ENCODE measurements around the gene MALSU1. TPM values are rescaled to one million over a fixed set of nuclear protein-coding genes. Genes with fewer than 3 reads are reported as not detected.

MALSU1 gene
- total RNA-seq, 3 donors from 2014 or later: 28.1 to 38.8 (median 37.2) TPM

GRCh38 chr7:23268746-23269145 is 30.4 kb upstream of the MALSU1 start:
- Histone ChIP-seq H3K4me3 (no peak overlapping the region), H3K4me1 (ENCODE audit: low read depth) (peaks cover 6% of the 10 kb centered on the region), H3K9me3 (no peaks in the 10 kb centered on the region), H3K36me3 (ENCODE audit: low read depth) (no peaks in the 10 kb centered on the region)
- intact Hi-C loops (cut with DNase I, micrococcal nuclease): no loop called here
- no peak for TF ChIP-seq CTCF (IDR thresholded peaks at IDR 0.05)
- DNase-seq (no peak), ATAC-seq (no peak)

GRCh38 chr7:23272275-23272674 is 26.9 kb upstream of the MALSU1 start:
- Histone ChIP-seq H3K9me3 (no peaks in the 10 kb centered on the region), H3K36me3 (ENCODE audit: low read depth) (no peaks in the 10 kb centered on the region), H3K4me1 (ENCODE audit: low read depth) (peaks cover 6% of the 10 kb centered on the region), H3K4me3 (no peak overlapping the region)
- ATAC-seq (no peak), DNase-seq (no peak)
- intact Hi-C loops (cut with DNase I, micrococcal nuclease): no loop called here
- TF ChIP-seq CTCF (IDR thresholded peaks at IDR 0.05): no peak

GRCh38 chr7:23273141-23273599 is 26.0 kb upstream of the MALSU1 start:
- ATAC-seq (peak; percentile 100), DNase-seq (peak; percentile 91 to 99 (median 92))
- peak; percentile 83 for TF ChIP-seq CTCF (IDR thresholded peaks at IDR 0.05)
- no peaks in the 10 kb centered on the region for H3K36me3 ChIP-seq (ENCODE audit: low read depth)
- intact Hi-C loops (cut with DNase I, micrococcal nuclease): no loop called here
- H3K4me1 ChIP-seq (ENCODE audit: low read depth): peaks cover 6% of the 10 kb centered on the region
- no peaks in the 10 kb centered on the region for H3K9me3 ChIP-seq
- H3K4me3 ChIP-seq: no peak overlapping the region

- H3K9me3 ChIP-seq: no peaks in the 10 kb centered on the region
- no peak for ATAC-seq
- DNase-seq: no peak
- no peak overlapping the region for H3K4me3 ChIP-seq
- no peaks in the 10 kb centered on the region for H3K36me3 ChIP-seq (ENCODE audit: low read depth)
- intact Hi-C loops (cut with DNase I, micrococcal nuclease): no loop called here
- TF ChIP-seq CTCF (IDR thresholded peaks at IDR 0.05): no peak
- peaks cover 6% of the 10 kb centered on the region for H3K4me1 ChIP-seq (ENCODE audit: low read depth)
Observed at GRCh38 chr7:23275912-23276311, 23.2 kb upstream of the MALSU1 start.

GRCh38 chr7:23276376-23276775 is 22.8 kb upstream of the MALSU1 start:
- no peak for ATAC-seq
- Histone ChIP-seq H3K9me3 (no peaks in the 10 kb centered on the region), H3K36me3 (ENCODE audit: low read depth) (no peaks in the 10 kb centered on the region), H3K4me1 (ENCODE audit: low read depth) (peaks cover 6% of the 10 kb centered on the region), H3K4me3 (no peak overlapping the region)
- TF ChIP-seq CTCF (IDR thresholded peaks at IDR 0.05): no peak
- no peak for DNase-seq
- intact Hi-C loops (cut with DNase I, micrococcal nuclease): no loop called here

GRCh38 chr7:23276947-23277346 is 22.2 kb upstream of the MALSU1 start:
- TF ChIP-seq CTCF (IDR thresholded peaks at IDR 0.05): no peak
- H3K4me3 ChIP-seq: no peak overlapping the region
- H3K4me1 ChIP-seq (ENCODE audit: low read depth): peaks cover 6% of the 10 kb centered on the region
- H3K9me3 ChIP-seq: no peaks in the 10 kb centered on the region
- DNase-seq (no peak), ATAC-seq (no peak)
- no peaks in the 10 kb centered on the region for H3K36me3 ChIP-seq (ENCODE audit: low read depth)
- intact Hi-C loops (cut with DNase I, micrococcal nuclease): no loop called here

All from mucosa of descending colon (tissue), 3 donors.